Right lobe of liver (tissue), 6 donors: ENCODE measurements around the gene SIRPA. TPM values are rescaled to one million over a fixed set of nuclear protein-coding genes. Genes with fewer than 3 reads are reported as not detected.

Source experiments
- ATAC-seq, 4 donors: fragments of 200-7000 bp; cut with Tn5 transposase; one replicate each; pipeline ENCODE4 v1.9.1; 2020; ENCODE audit warnings: mild to moderate bottlenecking in 4 of 4, moderate library complexity in 4 of 4
- DNase-seq, 3 donors: peaks; one replicate each; pipeline ENCODE4 v3.0.0-alpha.2; 2020
- H3K27ac ChIP-seq, 3 donors: fragments of 200-600 bp; one replicate each; pipeline ENCODE4 v1.8.0; 2022
- H3K27me3 ChIP-seq, 2 donors: fragments of 200-600 bp; one replicate each; pipeline ENCODE4 v1.8.0; 2022
- H3K36me3 ChIP-seq, 4 donors: fragments of 200-600 bp; sonication (generic) in 1 of 4; one replicate each; pipeline versions ENCODE4 v1.5.1 to v1.8.0; 2017 to 2022; ENCODE audit warnings: control low read depth in 1 of 4
- H3K4me1 ChIP-seq, 4 donors: fragments of 200-600 bp; sonication (generic) in 1 of 4; one replicate each; pipeline versions ENCODE4 v1.5.1 to v1.8.0; 2017 to 2022; ENCODE audit warnings: control low read depth in 1 of 4
- H3K4me3 ChIP-seq, 3 donors: fragments of 200-600 bp; one replicate each; pipeline ENCODE4 v1.8.0; 2022
- H3K9me3 ChIP-seq, 4 donors: fragments of 200-600 bp; sonication (generic) in 1 of 4; one replicate each; pipeline versions ENCODE4 v1.5.1 to v1.8.0; 2017 to 2022; ENCODE audit warnings: control low read depth in 1 of 4
- CTCF ChIP-seq, 4 donors: fragments of 200-600 bp in 3 of 4; fragments of 450-650 bp in 1 of 4; IDR thresholded peaks; one replicate each; pipeline versions ENCODE4 v1.5.1 to v1.8.0; 2016 to 2022; ENCODE audit warnings: antibody characterized with exemption in 4 of 4, mild to moderate bottlenecking in 2 of 4
- POLR2A ChIP-seq: fragments of 450-650 bp; IDR thresholded peaks from one replicate; pipeline ENCODE4 v1.6.1; 2017; ENCODE audit warnings: antibody characterized with exemption, mild to moderate bottlenecking
- WGBS: methylation state at CpG from one replicate; pipeline ENCODE4 v1.1.6; 2018; ENCODE audit warnings: low coverage, low lambda C conversion rate; ENCODE audit not compliant: insufficient coverage; ENCODE audit errors: missing lambda C conversion rate; 5-methylcytosine and 5-hydroxymethylcytosine counted together
- intact Hi-C, 2 donors: fragments of 100-400 bp; cut with DNase I; formaldehyde crosslinking; loops; one replicate each; pipeline versions ENCODE4 v1.11.2 to v1.14.1; 2022
- total RNA-seq, 6 experiments: library from RNA; depleted of rRNA in 2 of 6; stranded (reverse); fragments of >200 nt in 2 of 6; fragmentation: NEBNext Ultra II Directional in 3 of 6; extraction: Animal tissue kit (Norgen Biotek cat#: 25700) in 3 of 6; gene quantifications; one replicate each; pipeline versions ENCODE4 v1.1.0 to v1.2.4, GENCODE V29; 2016 to 2023
- donor health status: DM: no; HTN: yes; CAD: no.
- donor health status: DM: no; HTN: no; CAD: no.
- donor health status: DM: no; HTN: no; CAD: no.
- donor health status: DM: no; HTN: yes; CAD: no.
- donor health status: DM: no; HTN: yes; CAD: no.

SIRPA gene
- total RNA-seq, 6 experiments from 2014 or later, result 26.8 to 42.7 (median 34.8) TPM

GRCh38 chr20:1938464-1939269, 43.5 kb downstream of the SIRPA start:
- no peak for TF ChIP-seq POLR2A
- no peak for TF ChIP-seq CTCF (IDR thresholded peaks at IDR 0.05)
- 51% methylated on average over 9 of the region's 14 CpGs for WGBS
- no peaks in the 10 kb centered on the region for H3K27me3 ChIP-seq
- H3K9me3 ChIP-seq, result no peaks in the 10 kb centered on the region
- H3K4me3 ChIP-seq, result no peak overlapping the region
- intact Hi-C loops, result loop anchor here (10.0 kb wide), 1 partner anchor 54 kb away; no protein-coding TSS in a partner anchor
- no peaks in the 10 kb centered on the region for H3K36me3 ChIP-seq
- ATAC-seq (peak; percentile 33 to 71 (median 64)), DNase-seq (peak; percentile 48 to 76 (median 76))
- H3K4me1 ChIP-seq, result peaks cover 0 to 66% (median 33%) of the 10 kb centered on the region in 4 donors
- H3K27ac ChIP-seq, result peak overlapping the region in 1 of 3 donors; percentile 56

- Histone ChIP-seq H3K27ac (peak overlapping the region in 1 of 3 donors; percentile 56), H3K4me3 (no peak overlapping the region), H3K36me3 (no peaks in the 10 kb centered on the region), H3K9me3 (no peaks in the 10 kb centered on the region), H3K27me3 (no peaks in the 10 kb centered on the region), H3K4me1 (peaks cover 0 to 72% (median 38%) of the 10 kb centered on the region in 4 donors)
- peak; percentile 42 to 63 (median 60) for ATAC-seq
- TF ChIP-seq CTCF (IDR thresholded peaks at IDR 0.05) (no peak), POLR2A (no peak)
- intact Hi-C loops, result loop anchor here (10.0 kb wide), 1 partner anchor 54 kb away; no protein-coding TSS in a partner anchor
- WGBS, result 44% methylated on average over 4 of the region's 4 CpGs
- DNase-seq, result peak; percentile 69 to 89 (median 84)
These were observed 44.0 kb downstream of the SIRPA start for GRCh38 chr20:1939270-1939595.

- Histone ChIP-seq H3K27ac (no peak overlapping the region), H3K4me1 (peaks cover 2 to 73% (median 39%) of the 10 kb centered on the region in 4 donors), H3K36me3 (no peaks in the 10 kb centered on the region), H3K27me3 (no peaks in the 10 kb centered on the region), H3K4me3 (no peak overlapping the region), H3K9me3 (no peaks in the 10 kb centered on the region)
- intact Hi-C loops, result no loop called here
- no peak for ATAC-seq
- no peak for TF ChIP-seq CTCF (IDR thresholded peaks at IDR 0.05)
- no peak for TF ChIP-seq POLR2A
- 78% methylated on average over 3 of the region's 5 CpGs for WGBS
- DNase-seq, result no peak
These were observed 45.4 kb downstream of the SIRPA start for GRCh38 chr20:1940581-1940980.

- Histone ChIP-seq H3K36me3 (no peaks in the 10 kb centered on the region), H3K4me1 (peaks cover 2 to 73% (median 39%) of the 10 kb centered on the region in 4 donors), H3K4me3 (no peak overlapping the region), H3K27me3 (no peaks in the 10 kb centered on the region), H3K27ac (no peak overlapping the region), H3K9me3 (no peaks in the 10 kb centered on the region)
- intact Hi-C loops, result no loop called here
- TF ChIP-seq CTCF (IDR thresholded peaks at IDR 0.05), result no peak
- TF ChIP-seq POLR2A, result no peak
- 18% methylated on average over 3 of the region's 8 CpGs for WGBS
- DNase-seq (peak; percentile 55 to 74 (median 71)), ATAC-seq (no peak)
These were observed 46.0 kb downstream of the SIRPA start for GRCh38 chr20:1941226-1941625.
